HepG2 (cell line): Measurements from ENCODE around the gene TAPBP. TPM values are rescaled to one million over a fixed set of nuclear protein-coding genes. Genes with fewer than 3 reads are reported as not detected.
A peak's percentile ranks its signal among the peaks of the same experiment; 100 is the strongest.

Experiments
- ATF7 ChIP-seq, 2 experiments: fragments of 450-650 bp in 1 of 2; sonication (generic) in 1 of 2; formaldehyde crosslinking in 1 of 2; IDR thresholded peaks; 2 replicates each; pipeline versions ENCODE4 v1.4.0 to v1.6.1; 2016 to 2020; ENCODE audit warnings: antibody characterized with exemption in 1 of 2, mild to moderate bottlenecking in 1 of 2, missing genetic modification reagents in 1 of 2
- GABPB1 ChIP-seq: IDR thresholded peaks from 2 replicates; pipeline ENCODE4 v1.6.1; 2016; ENCODE audit warnings: mild to moderate bottlenecking, missing genetic modification reagents, moderate library complexity, missing compliant biosample characterization
- HCFC1 ChIP-seq: fragments of 150-350 bp; IDR thresholded peaks from 2 replicates; pipeline ENCODE4 v1.6.1; 2014; ENCODE audit warnings: low read depth, low read length
- KDM5B ChIP-seq: sonication (generic); formaldehyde crosslinking; IDR thresholded peaks from 2 replicates; pipeline ENCODE4 v1.4.0; 2020; ENCODE audit warnings: missing genetic modification reagents, mild to moderate bottlenecking, borderline replicate concordance
- KLF16 ChIP-seq, 2 experiments: sonication (generic) in 1 of 2; formaldehyde crosslinking in 1 of 2; IDR thresholded peaks; 2 replicates each; pipeline versions ENCODE4 v1.6.1 to v1.8.0; 2016 to 2023; ENCODE audit warnings: missing genetic modification reagents in 2 of 2, missing compliant biosample characterization in 1 of 2
- NFKB2 ChIP-seq: sonication (generic); formaldehyde crosslinking; IDR thresholded peaks from 2 replicates; pipeline ENCODE4 v1.4.0; 2020; ENCODE audit warnings: missing genetic modification reagents, borderline replicate concordance
- NRL ChIP-seq: sonication (generic); formaldehyde crosslinking; IDR thresholded peaks from 2 replicates; pipeline ENCODE4 v1.5.0; 2020; ENCODE audit warnings: missing genetic modification reagents, mild to moderate bottlenecking, moderate library complexity, borderline replicate concordance
- PITX1 ChIP-seq: sonication (generic); formaldehyde crosslinking; IDR thresholded peaks from 2 replicates; pipeline ENCODE4 v1.5.1; 2020; ENCODE audit warnings: mild to moderate bottlenecking, missing genetic modification reagents
- TOE1 ChIP-seq: sonication (generic); formaldehyde crosslinking; IDR thresholded peaks from 2 replicates; pipeline ENCODE4 v1.4.0; 2020; ENCODE audit warnings: mild to moderate bottlenecking, missing genetic modification reagents
- U2AF1 ChIP-seq: fragments of 200-400 bp; formaldehyde crosslinking; optimal IDR thresholded peaks from 2 replicates; pipeline ENCODE3; 2017; ENCODE audit warnings: mild to moderate bottlenecking, low read depth, low read length
- ZBTB20 ChIP-seq: sonication (generic); formaldehyde crosslinking; IDR thresholded peaks from 2 replicates; pipeline ENCODE4 v1.8.1; 2023; ENCODE audit warnings: missing genetic modification reagents, low read depth, mild to moderate bottlenecking, borderline replicate concordance
- ZNF232 ChIP-seq: sonication (generic); formaldehyde crosslinking; IDR thresholded peaks from 2 replicates; pipeline ENCODE4 v1.4.0; 2020; ENCODE audit warnings: missing genetic modification reagents, borderline replicate concordance
- ZNF253 ChIP-seq: sonication (generic); formaldehyde crosslinking; IDR thresholded peaks from 2 replicates; pipeline ENCODE4 v1.8.0; 2022; ENCODE audit warnings: mild to moderate bottlenecking, missing genetic modification reagents, borderline replicate concordance
- ZNF383 ChIP-seq: sonication (generic); formaldehyde crosslinking; IDR thresholded peaks from 2 replicates; pipeline ENCODE4 v1.4.0; 2020; ENCODE audit warnings: missing genetic modification reagents, mild to moderate bottlenecking, borderline replicate concordance
- ZNF75D ChIP-seq: sonication (generic); formaldehyde crosslinking; IDR thresholded peaks from 2 replicates; pipeline ENCODE4 v1.8.1; 2023; ENCODE audit warnings: missing genetic modification reagents, mild to moderate bottlenecking, borderline replicate concordance
- ZNF788 ChIP-seq: sonication (generic); formaldehyde crosslinking; IDR thresholded peaks from 2 replicates; pipeline ENCODE4 v1.5.0; 2020; ENCODE audit warnings: mild to moderate bottlenecking, missing genetic modification reagents, borderline replicate concordance
- ZSCAN21 ChIP-seq: sonication (generic); formaldehyde crosslinking; IDR thresholded peaks from 2 replicates; pipeline ENCODE4 v1.8.0; 2022; ENCODE audit warnings: mild to moderate bottlenecking, missing genetic modification reagents, moderate library complexity, borderline replicate concordance
- polyA plus RNA-seq, 8 experiments: library from polyadenylated mRNA; depleted of rRNA in 3 of 8; stranded (reverse) in 7 of 8; unstranded in 1 of 8; fragments of >200 nt; fragmentation: Illumina TruSeq in 4 of 8; extraction: Trizol in 4 of 8; gene quantifications; 2 replicates each; pipeline versions ENCODE4 v1.2.1 to v1.2.3, GENCODE V29; 2011 to 2016; ENCODE audit warnings: low read depth in 4 of 8, missing spikeins in 1 of 8, mixed read lengths in 1 of 8; ENCODE audit not compliant: insufficient read depth in 1 of 8
- total RNA-seq, 5 experiments: library from RNA; depleted of rRNA; stranded (reverse); fragments of >200 nt; fragmentation: Illumina TruSeq; extraction: Trizol; gene quantifications; 2 replicates each; pipeline ENCODE4 v1.2.3, GENCODE V29; 2016; ENCODE audit warnings: low read depth in 1 of 5
- TF ChIP-seq, protein P1 (sequence below): sonication (generic); formaldehyde crosslinking; IDR thresholded peaks from 2 replicates; pipeline ENCODE4 v1.5.0; 2020; ENCODE audit warnings: missing genetic modification reagents, mild to moderate bottlenecking, borderline replicate concordance
- TF ChIP-seq, protein P2 (sequence below): sonication (generic); formaldehyde crosslinking; conservative IDR thresholded peaks from 2 replicates; pipeline ENCODE4 v1.4.0; 2020; ENCODE audit warnings: missing genetic modification reagents
- TF ChIP-seq, protein P3 (sequence below): sonication (generic); formaldehyde crosslinking; IDR thresholded peaks from 2 replicates; pipeline ENCODE4 v1.5.0; 2020; ENCODE audit warnings: missing genetic modification reagents, mild to moderate bottlenecking, borderline replicate concordance
- TF ChIP-seq, protein P4 (sequence below): sonication (generic); formaldehyde crosslinking; IDR thresholded peaks from 2 replicates; pipeline ENCODE4 v1.4.0; 2020; ENCODE audit warnings: low read depth, missing genetic modification reagents

TAPBP gene
- total and polyA plus RNA-seq, 2 of the 13 experiments (the other 11 are each of a cell fraction or from before 2014, with no cell fraction given), result 27.4 to 32.3 TPM

DNA sequence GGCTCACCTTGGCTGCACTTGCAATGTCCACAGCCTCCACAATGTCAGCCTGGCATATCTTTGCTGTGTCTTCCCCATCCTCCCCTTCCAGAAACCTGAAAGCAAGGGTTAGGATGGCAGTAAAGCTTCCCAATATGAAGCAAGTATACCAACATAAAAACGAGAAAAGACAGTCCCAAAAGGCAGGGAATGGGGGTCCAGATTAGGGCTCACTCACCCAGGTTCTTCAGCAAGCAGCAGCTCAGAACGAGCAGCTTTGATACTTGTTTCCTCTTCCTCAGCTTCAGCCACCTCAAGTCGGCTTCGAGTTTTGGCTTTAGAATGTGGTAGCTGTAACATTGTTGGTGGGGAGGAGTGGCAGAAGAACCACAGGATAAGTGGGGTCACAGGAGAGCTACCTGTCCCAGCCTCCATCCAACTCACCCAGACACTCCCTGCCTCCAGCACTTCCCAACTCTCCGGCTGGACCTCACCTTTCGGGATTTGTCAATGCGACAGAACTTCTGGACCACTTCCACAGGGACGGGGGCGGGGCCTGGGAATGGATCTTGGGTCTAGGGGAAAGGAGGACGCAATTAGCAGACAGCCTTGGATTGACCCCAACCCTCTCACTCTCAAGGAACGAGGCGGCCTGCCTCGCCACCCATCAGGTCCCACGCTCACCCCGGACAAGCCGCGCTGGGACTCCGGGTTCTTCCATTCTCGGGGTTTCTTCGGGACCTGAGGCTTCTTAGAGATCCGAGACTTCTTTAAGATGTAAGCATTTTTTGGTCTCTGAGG is 25.5 kb downstream of the TAPBP start (continued):
- TF ChIP-seq ZNF788 (CRISPR knock-in tag) (0 out of 2 replicates have a peak, but pooled peaks have one; percentile 34), ZSCAN21 (CRISPR knock-in tag) (peak; percentile 36; the same call in 1 of the 2 replicates), NFKB2 (CRISPR knock-in tag) (peak; percentile 39; the same call in 1 of the 2 replicates), ZBTB20 (CRISPR knock-in tag) (peak; percentile 18; the same call in 1 of the 2 replicates), ZNF75D (0 out of 2 replicates have a peak, but pooled peaks have one; percentile 32), KLF16 (CRISPR knock-in tag; IDR thresholded peaks at IDR 0.05) (peak in 1 of 2 experiments; percentile 13; a peak in 1 of 4 replicates), ZNF253 (CRISPR knock-in tag) (peak; percentile 73; the same call in 1 of the 2 replicates), ATF7 (IDR thresholded peaks at IDR 0.05) (no peak), ATF7 (CRISPR knock-in tag; IDR thresholded peaks at IDR 0.05) (no peak), TOE1 (CRISPR knock-in tag) (0 out of 2 replicates have a peak, but pooled peaks have one; percentile 4), GABPB1 (no peak), PITX1 (CRISPR knock-in tag) (no peak; the same call in 1 of the 2 replicates), KDM5B (peak; percentile 32; the same call in 1 of the 2 replicates), NRL (peak; percentile 17; the same call in 1 of the 2 replicates), ZNF232 (CRISPR knock-in tag) (0 out of 2 replicates have a peak, but pooled peaks have one; percentile 35), U2AF1 (no peak), HCFC1 (no peak), ZNF383 (no peak)
- TF ChIP-seq, protein P1, sequence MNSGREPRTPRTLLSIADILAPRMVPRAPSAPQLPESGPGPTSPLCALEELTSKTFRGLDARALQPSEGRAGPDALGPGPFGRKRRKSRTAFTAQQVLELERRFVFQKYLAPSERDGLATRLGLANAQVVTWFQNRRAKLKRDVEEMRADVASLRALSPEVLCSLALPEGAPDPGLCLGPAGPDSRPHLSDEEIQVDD (CRISPR knock-in tag), result 0 out of 2 replicates have a peak, but pooled peaks have one; percentile 60
- TF ChIP-seq, protein P2, sequence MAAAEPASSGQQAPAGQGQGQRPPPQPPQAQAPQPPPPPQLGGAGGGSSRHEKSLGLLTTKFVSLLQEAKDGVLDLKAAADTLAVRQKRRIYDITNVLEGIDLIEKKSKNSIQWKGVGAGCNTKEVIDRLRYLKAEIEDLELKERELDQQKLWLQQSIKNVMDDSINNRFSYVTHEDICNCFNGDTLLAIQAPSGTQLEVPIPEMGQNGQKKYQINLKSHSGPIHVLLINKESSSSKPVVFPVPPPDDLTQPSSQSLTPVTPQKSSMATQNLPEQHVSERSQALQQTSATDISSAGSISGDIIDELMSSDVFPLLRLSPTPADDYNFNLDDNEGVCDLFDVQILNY (CRISPR knock-in tag), result no peak
- TF ChIP-seq, protein P3, sequence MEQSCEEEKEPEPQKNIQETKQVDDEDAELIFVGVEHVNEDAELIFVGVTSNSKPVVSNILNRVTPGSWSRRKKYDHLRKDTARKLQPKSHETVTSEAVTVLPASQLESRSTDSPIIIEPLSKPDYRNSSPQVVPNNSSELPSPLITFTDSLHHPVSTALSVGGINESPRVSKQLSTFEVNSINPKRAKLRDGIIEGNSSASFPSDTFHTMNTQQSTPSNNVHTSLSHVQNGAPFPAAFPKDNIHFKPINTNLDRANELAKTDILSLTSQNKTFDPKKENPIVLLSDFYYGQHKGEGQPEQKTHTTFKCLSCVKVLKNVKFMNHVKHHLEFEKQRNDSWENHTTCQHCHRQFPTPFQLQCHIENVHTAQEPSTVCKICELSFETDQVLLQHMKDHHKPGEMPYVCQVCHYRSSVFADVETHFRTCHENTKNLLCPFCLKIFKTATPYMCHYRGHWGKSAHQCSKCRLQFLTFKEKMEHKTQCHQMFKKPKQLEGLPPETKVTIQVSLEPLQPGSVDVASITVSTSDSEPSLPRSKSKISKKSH (CRISPR knock-in tag), result 0 out of 2 replicates have a peak, but pooled peaks have one; percentile 17
- TF ChIP-seq, protein P4, sequence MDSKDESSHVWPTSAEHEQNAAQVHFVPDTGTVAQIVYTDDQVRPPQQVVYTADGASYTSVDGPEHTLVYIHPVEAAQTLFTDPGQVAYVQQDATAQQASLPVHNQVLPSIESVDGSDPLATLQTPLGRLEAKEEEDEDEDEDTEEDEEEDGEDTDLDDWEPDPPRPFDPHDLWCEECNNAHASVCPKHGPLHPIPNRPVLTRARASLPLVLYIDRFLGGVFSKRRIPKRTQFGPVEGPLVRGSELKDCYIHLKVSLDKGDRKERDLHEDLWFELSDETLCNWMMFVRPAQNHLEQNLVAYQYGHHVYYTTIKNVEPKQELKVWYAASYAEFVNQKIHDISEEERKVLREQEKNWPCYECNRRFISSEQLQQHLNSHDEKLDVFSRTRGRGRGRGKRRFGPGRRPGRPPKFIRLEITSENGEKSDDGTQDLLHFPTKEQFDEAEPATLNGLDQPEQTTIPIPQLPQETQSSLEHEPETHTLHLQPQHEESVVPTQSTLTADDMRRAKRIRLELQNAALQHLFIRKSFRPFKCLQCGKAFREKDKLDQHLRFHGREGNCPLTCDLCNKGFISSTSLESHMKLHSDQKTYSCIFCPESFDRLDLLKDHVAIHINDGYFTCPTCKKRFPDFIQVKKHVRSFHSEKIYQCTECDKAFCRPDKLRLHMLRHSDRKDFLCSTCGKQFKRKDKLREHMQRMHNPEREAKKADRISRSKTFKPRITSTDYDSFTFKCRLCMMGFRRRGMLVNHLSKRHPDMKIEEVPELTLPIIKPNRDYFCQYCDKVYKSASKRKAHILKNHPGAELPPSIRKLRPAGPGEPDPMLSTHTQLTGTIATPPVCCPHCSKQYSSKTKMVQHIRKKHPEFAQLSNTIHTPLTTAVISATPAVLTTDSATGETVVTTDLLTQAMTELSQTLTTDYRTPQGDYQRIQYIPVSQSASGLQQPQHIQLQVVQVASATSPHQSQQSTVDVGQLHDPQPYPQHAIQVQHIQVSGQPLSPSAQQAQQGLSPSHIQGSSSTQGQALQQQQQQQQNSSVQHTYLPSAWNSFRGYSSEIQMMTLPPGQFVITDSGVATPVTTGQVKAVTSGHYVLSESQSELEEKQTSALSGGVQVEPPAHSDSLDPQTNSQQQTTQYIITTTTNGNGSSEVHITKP (CRISPR knock-in tag), result no peak
